OCI-LY7 (cell line): ENCODE data around the gene TMEM178B. TPM values are rescaled to one million over a fixed set of nuclear protein-coding genes. Genes with fewer than 3 reads are reported as not detected.

ENCODE experiments used
- BruUV-seq: library from RNA; stranded (reverse); fragments of 400-500 nt; replicated peaks from 2 replicates; lab custom pipeline; 2021; lab: Mats Ljungman, UMichigan
- CTCF ChIA-PET: fragments of 300-600 bp; sonication (Branson Sonifier 250); formaldehyde crosslinking; loops from one replicate; lab custom pipeline; 2022; ENCODE audit warnings: antibody characterized with exemption; ENCODE audit not compliant: unreplicated experiment; lab: Charles Lee
- POLR2A ChIA-PET: fragments of 300-600 bp; sonication (Branson Sonifier 250); formaldehyde crosslinking; loops from one replicate; lab custom pipeline; 2022; ENCODE audit warnings: antibody characterized with exemption; lab: Charles Lee
- DNase-seq: peaks from one replicate; pipeline ENCODE4 v3.0.0-alpha.2; 2015; ENCODE audit warnings: low spot score
- H2AFZ ChIP-seq: fragments of 200-600 bp; sonication (generic), shearing (Covaris generic); 2 replicates; pipeline ENCODE4 v1.6.1; 2014; ENCODE audit warnings: mild to moderate bottlenecking, antibody characterized with exemption, low read length, moderate library complexity
- H3K27ac ChIP-seq: fragments of 200-600 bp; sonication (generic); 2 replicates; pipeline ENCODE4 v1.5.1; 2014; ENCODE audit warnings: mixed run types, low read depth, mild to moderate bottlenecking, moderate library complexity, low read length, inconsistent platforms; ENCODE audit not compliant: poor library complexity, severe bottlenecking
- H3K36me3 ChIP-seq: fragments of 200-600 bp; sonication (generic); 2 replicates; pipeline ENCODE4 v1.6.1; 2014; ENCODE audit warnings: mild to moderate bottlenecking, antibody characterized with exemption, low read length, moderate library complexity, mixed read lengths; ENCODE audit not compliant: insufficient read depth
- H3K4me1 ChIP-seq: fragments of 200-600 bp; sonication (generic); 2 replicates; pipeline ENCODE4 v1.5.1; 2014; ENCODE audit warnings: mild to moderate bottlenecking, low read length; ENCODE audit not compliant: insufficient read depth, poor library complexity, severe bottlenecking
- H3K4me2 ChIP-seq: fragments of 200-600 bp; sonication (generic); 2 replicates; pipeline ENCODE4 v1.6.1; 2014; ENCODE audit warnings: mild to moderate bottlenecking, low read length
- H3K4me3 ChIP-seq: fragments of 200-600 bp; sonication (generic); 2 replicates; pipeline ENCODE4 v1.5.1; 2014; ENCODE audit warnings: mild to moderate bottlenecking, low read depth, low read length; ENCODE audit not compliant: poor library complexity, severe bottlenecking
- H3K79me2 ChIP-seq: fragments of 200-600 bp; sonication (generic); 2 replicates; pipeline ENCODE4 v1.6.1; 2016; ENCODE audit warnings: low read depth, mild to moderate bottlenecking, low read length, moderate library complexity, mixed read lengths; ENCODE audit not compliant: insufficient read depth
- H3K9me2 ChIP-seq: fragments of 200-600 bp; sonication (generic); 2 replicates; pipeline ENCODE4 v1.6.1; 2016; ENCODE audit warnings: mild to moderate bottlenecking, low read length, mixed read lengths; ENCODE audit not compliant: insufficient read depth
- H3K9me3 ChIP-seq: fragments of 200-600 bp; sonication (generic); 2 replicates; pipeline ENCODE4 v1.6.1; 2014; ENCODE audit warnings: mild to moderate bottlenecking, mixed run types, low read length, mixed read lengths
- H4K20me1 ChIP-seq: fragments of 200-600 bp; sonication (generic); 2 replicates; pipeline ENCODE4 v1.6.1; 2014; ENCODE audit warnings: mild to moderate bottlenecking, antibody characterized with exemption, low read length, moderate library complexity, mixed read lengths; ENCODE audit not compliant: insufficient read depth
- EZH2phosphoT487 ChIP-seq: fragments of 200-600 bp; sonication (generic); IDR thresholded peaks from 2 replicates; pipeline ENCODE4 v1.6.1; 2018; ENCODE audit warnings: low read depth, borderline replicate concordance, mild to moderate bottlenecking, mixed run types, antibody characterized with exemption, low read length, moderate library complexity, mixed read lengths
- intact Hi-C: fragments of 100-400 bp; cut with micrococcal nuclease; formaldehyde crosslinking; loops from one replicate; pipeline ENCODE4 v1.10.0; 2022; ENCODE audit not compliant: unreplicated experiment
- total RNA-seq, 2 experiments: library from RNA; depleted of rRNA in 1 of 2; stranded (reverse); fragments of >200 nt in 1 of 2; shearing (Covaris generic) in 1 of 2; gene quantifications; 2 replicates each; pipeline ENCODE4 v1.2.3, GENCODE V29; 2014 to 2022
- TF ChIP-seq, protein P1 (sequence below): fragments of 200-600 bp; sonication (generic); conservative IDR thresholded peaks from 2 replicates; pipeline ENCODE4 v1.5.1; 2014; ENCODE audit warnings: mild to moderate bottlenecking, antibody characterized with exemption, low read length, moderate library complexity, mixed read lengths

The TMEM178B gene
- total RNA-seq, 2 experiments from 2014 or later, result not detected

DNA sequence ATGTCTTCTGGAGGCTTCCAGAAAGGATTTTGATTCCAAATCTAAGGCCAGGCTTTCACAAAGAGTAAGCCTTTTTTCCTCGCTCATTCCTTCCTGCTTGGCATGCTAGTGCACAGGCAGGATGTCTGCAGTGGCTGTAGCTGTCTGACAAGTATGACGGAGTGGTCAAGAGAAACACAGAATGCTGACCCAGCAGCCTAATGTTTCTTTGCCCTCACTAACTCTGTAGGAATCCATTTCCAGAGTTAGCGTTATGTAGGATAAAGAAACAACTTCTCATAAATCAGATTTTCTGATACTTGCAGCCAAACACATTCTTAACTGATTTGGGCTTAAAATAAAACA, 286.5 kb downstream of the TMEM178B start:
- no peaks in the 10 kb centered on the region for H4K20me1 ChIP-seq
- ChIA-PET POLR2A (interaction anchor here (0.7 kb wide), 1 partner anchor 71 kb away, joined by 3 read pairs; no protein-coding TSS in a partner anchor), CTCF (no interaction called here)
- no peaks in the 10 kb centered on the region for H3K9me2 ChIP-seq
- H3K36me3 ChIP-seq, result no peaks in the 10 kb centered on the region
- H3K4me2 ChIP-seq, result no peak overlapping the region
- no peak for DNase-seq
- intact Hi-C loops, result no loop called here
- H2AFZ ChIP-seq, result no peak overlapping the region
- BruUV-seq, result no TSS peak
- H3K4me3 ChIP-seq, result no peak overlapping the region
- H3K79me2 ChIP-seq, result no peaks in the 10 kb centered on the region
- H3K27ac ChIP-seq, result no peak overlapping the region
- H3K4me1 ChIP-seq, result no peaks in the 10 kb centered on the region
- no peak for TF ChIP-seq EZH2phosphoT487
- TF ChIP-seq, protein P1, sequence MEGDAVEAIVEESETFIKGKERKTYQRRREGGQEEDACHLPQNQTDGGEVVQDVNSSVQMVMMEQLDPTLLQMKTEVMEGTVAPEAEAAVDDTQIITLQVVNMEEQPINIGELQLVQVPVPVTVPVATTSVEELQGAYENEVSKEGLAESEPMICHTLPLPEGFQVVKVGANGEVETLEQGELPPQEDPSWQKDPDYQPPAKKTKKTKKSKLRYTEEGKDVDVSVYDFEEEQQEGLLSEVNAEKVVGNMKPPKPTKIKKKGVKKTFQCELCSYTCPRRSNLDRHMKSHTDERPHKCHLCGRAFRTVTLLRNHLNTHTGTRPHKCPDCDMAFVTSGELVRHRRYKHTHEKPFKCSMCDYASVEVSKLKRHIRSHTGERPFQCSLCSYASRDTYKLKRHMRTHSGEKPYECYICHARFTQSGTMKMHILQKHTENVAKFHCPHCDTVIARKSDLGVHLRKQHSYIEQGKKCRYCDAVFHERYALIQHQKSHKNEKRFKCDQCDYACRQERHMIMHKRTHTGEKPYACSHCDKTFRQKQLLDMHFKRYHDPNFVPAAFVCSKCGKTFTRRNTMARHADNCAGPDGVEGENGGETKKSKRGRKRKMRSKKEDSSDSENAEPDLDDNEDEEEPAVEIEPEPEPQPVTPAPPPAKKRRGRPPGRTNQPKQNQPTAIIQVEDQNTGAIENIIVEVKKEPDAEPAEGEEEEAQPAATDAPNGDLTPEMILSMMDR, result no peak
- no peaks in the 10 kb centered on the region for H3K9me3 ChIP-seq

DNA sequence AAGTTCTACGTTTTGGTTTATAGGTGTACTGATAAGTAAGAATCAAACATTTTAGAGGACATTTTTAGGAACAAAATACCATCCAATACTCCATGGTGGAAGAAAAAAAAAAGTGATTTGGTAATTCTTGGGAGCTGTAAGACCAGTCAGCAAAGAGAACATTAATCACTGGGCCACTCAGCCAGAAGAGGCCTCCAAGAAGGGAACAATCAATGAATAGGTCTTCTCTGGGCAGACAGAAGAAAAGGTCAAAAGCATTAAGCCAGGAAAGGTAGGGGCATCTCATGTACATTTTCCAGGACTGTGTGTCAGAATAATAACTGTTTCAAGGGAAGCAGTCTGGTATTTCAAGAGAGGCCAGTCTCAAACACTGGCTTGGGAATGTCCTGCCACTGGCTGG, 286.9 kb downstream of the TMEM178B start:
- Histone ChIP-seq H4K20me1 (no peaks in the 10 kb centered on the region), H2AFZ (no peak overlapping the region), H3K79me2 (no peaks in the 10 kb centered on the region), H3K36me3 (no peaks in the 10 kb centered on the region), H3K4me1 (no peaks in the 10 kb centered on the region), H3K9me2 (no peaks in the 10 kb centered on the region), H3K4me2 (no peak overlapping the region), H3K9me3 (no peaks in the 10 kb centered on the region), H3K4me3 (no peak overlapping the region), H3K27ac (no peak overlapping the region)
- intact Hi-C loops, result no loop called here
- POLR2A ChIA-PET, result interaction anchor here (0.7 kb wide), 1 partner anchor 71 kb away, joined by 3 read pairs; no protein-coding TSS in a partner anchor
- CTCF ChIA-PET, result no interaction called here
- no TSS peak for BruUV-seq
- TF ChIP-seq, protein P1, result no peak
- TF ChIP-seq EZH2phosphoT487, result no peak
- no peak for DNase-seq

DNA sequence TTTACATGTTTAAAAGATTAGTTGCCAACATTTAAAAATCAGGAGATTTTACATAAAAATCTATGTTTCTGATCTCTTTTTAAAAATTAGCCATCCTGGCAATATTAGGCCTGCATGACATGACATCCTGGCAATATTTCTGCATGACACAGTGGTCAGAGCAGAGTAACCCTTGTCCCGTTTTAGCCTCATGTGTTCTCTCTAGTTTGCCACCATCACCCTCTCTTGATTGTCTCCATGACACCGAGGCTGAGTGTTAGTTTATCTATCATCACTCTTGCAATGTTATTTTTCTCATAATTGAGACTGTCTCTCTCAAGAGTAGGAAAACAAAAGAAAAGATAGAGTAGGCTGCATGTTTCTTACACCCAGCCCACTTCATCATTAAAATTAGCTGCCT, 287.6 kb downstream of the TMEM178B start:
- no peak for TF ChIP-seq EZH2phosphoT487
- TF ChIP-seq, protein P1, result no peak
- H3K36me3 ChIP-seq, result no peaks in the 10 kb centered on the region
- POLR2A ChIA-PET, result no interaction called here
- no peak overlapping the region for H3K4me2 ChIP-seq
- H3K9me3 ChIP-seq, result no peaks in the 10 kb centered on the region
- H2AFZ ChIP-seq, result no peak overlapping the region
- no peaks in the 10 kb centered on the region for H3K4me1 ChIP-seq
- no peaks in the 10 kb centered on the region for H3K79me2 ChIP-seq
- no peak for DNase-seq
- H4K20me1 ChIP-seq, result no peaks in the 10 kb centered on the region
- CTCF ChIA-PET, result no interaction called here
- intact Hi-C loops, result no loop called here
- H3K27ac ChIP-seq, result no peak overlapping the region
- no TSS peak for BruUV-seq
- H3K4me3 ChIP-seq, result no peak overlapping the region
- H3K9me2 ChIP-seq, result no peaks in the 10 kb centered on the region
